SU-DHL-6 (cell line): ENCODE data around the gene LRP2BP.

ENCODE experiments used
- CTCF ChIP-seq: fragments of 200-600 bp; sonication (generic); IDR thresholded peaks from one replicate; pipeline ENCODE4 v1.5.1; 2017; ENCODE audit warnings: antibody characterized with exemption, mild to moderate bottlenecking, low read length, moderate library complexity; ENCODE audit not compliant: insufficient read depth, poor library complexity, severe bottlenecking
- EZH2phosphoT487 ChIP-seq: fragments of 200-600 bp; sonication (generic), shearing (Covaris generic); conservative IDR thresholded peaks from 2 replicates; pipeline ENCODE4 v1.6.1; 2018; ENCODE audit warnings: mild to moderate bottlenecking, antibody characterized with exemption, low read length, moderate library complexity, mixed read lengths

- TF ChIP-seq CTCF (no peak), EZH2phosphoT487 (no peak)
Measured at GRCh38 chr4:185383451-185383850, 12.3 kb downstream of the LRP2BP start.
